K562 (cell line): ENCODE data around the gene USP12. TPM values are rescaled to one million over a fixed set of nuclear protein-coding genes. Genes with fewer than 3 reads are reported as not detected.

Source experiments
- ARID1B ChIP-seq: fragments of 450-650 bp; IDR thresholded peaks from 2 replicates; pipeline ENCODE4 v1.6.1; 2016; ENCODE audit warnings: antibody characterized with exemption, mild to moderate bottlenecking, inconsistent platforms
- ARID2 ChIP-seq: fragments of 450-650 bp; IDR thresholded peaks from 2 replicates; pipeline ENCODE4 v1.6.1; 2017; ENCODE audit warnings: antibody characterized with exemption, mild to moderate bottlenecking
- CXXC5 ChIP-seq: fragments of 250-450 bp; sonication (Bioruptor Pico); IDR thresholded peaks from 2 replicates; pipeline ENCODE4 v1.8.0; 2022; ENCODE audit warnings: inconsistent platforms, mild to moderate bottlenecking, moderate library complexity
- EWSR1 ChIP-seq: fragments of 450-650 bp; IDR thresholded peaks from 2 replicates; pipeline ENCODE4 v1.6.1; 2018; ENCODE audit warnings: borderline replicate concordance, mild to moderate bottlenecking, low read depth, moderate library complexity; ENCODE audit not compliant: partially characterized antibody
- GABPA ChIP-seq: fragments of 200-800 bp; sonication (Bioruptor generic); conservative IDR thresholded peaks from 2 replicates; pipeline ENCODE4 v1.6.1; 2016; ENCODE audit warnings: low read depth, missing genetic modification characterization, missing compliant biosample characterization
- HDAC2 ChIP-seq: fragments of 450-650 bp; IDR thresholded peaks from 2 replicates; pipeline ENCODE4 v1.6.1; 2016; ENCODE audit warnings: mild to moderate bottlenecking
- KDM2B ChIP-seq: fragments of 250-450 bp; sonication (Bioruptor Pico); IDR thresholded peaks from 2 replicates; pipeline ENCODE4 v1.8.0; 2021; ENCODE audit warnings: mild to moderate bottlenecking, moderate library complexity
- KHSRP ChIP-seq: fragments of 450-650 bp; IDR thresholded peaks from 2 replicates; pipeline ENCODE4 v1.6.1; 2017
- KLF13 ChIP-seq: fragments of 450-650 bp; IDR thresholded peaks from 2 replicates; pipeline ENCODE4 v1.6.1; 2016; ENCODE audit warnings: missing genetic modification characterization, low read depth, mild to moderate bottlenecking, missing compliant biosample characterization, moderate library complexity, borderline replicate concordance
- LCOR ChIP-seq: sonication (generic); formaldehyde crosslinking; IDR thresholded peaks from 2 replicates; pipeline ENCODE4 v1.8.0; 2022; ENCODE audit warnings: mild to moderate bottlenecking, missing genetic modification reagents
- MAFG ChIP-seq: fragments of 450-650 bp; conservative IDR thresholded peaks from 2 replicates; pipeline ENCODE4 v1.6.1; 2016; ENCODE audit warnings: missing genetic modification characterization, missing compliant biosample characterization
- MAZ ChIP-seq, 2 experiments: fragments of 450-650 bp in 1 of 2; sonication (generic) in 1 of 2; formaldehyde crosslinking; IDR thresholded peaks in 1 of 2; conservative IDR thresholded peaks in 1 of 2; 2 replicates each; pipeline versions ENCODE4 v1.4.0 to v1.5.0; 2020; ENCODE audit warnings: mild to moderate bottlenecking in 1 of 2, missing genetic modification reagents in 1 of 2
- MEIS2 ChIP-seq: fragments of 450-650 bp; IDR thresholded peaks from 2 replicates; pipeline ENCODE4 v1.6.1; 2014; ENCODE audit warnings: mild to moderate bottlenecking; ENCODE audit not compliant: partially characterized antibody
- MTA1 ChIP-seq: fragments of 450-650 bp; IDR thresholded peaks from 2 replicates; pipeline ENCODE4 v1.6.1; 2017; ENCODE audit warnings: borderline replicate concordance
- NCOA2 ChIP-seq, 2 experiments: fragments of 450-650 bp; IDR thresholded peaks; 2 replicates each; pipeline ENCODE4 v1.6.1; 2018; ENCODE audit warnings: mild to moderate bottlenecking in 2 of 2, moderate library complexity in 1 of 2; ENCODE audit not compliant: partially characterized antibody in 2 of 2
- PHF21A ChIP-seq: fragments of 450-650 bp; IDR thresholded peaks from 2 replicates; pipeline ENCODE4 v1.6.1; 2017; ENCODE audit warnings: low read depth, borderline replicate concordance
- RBM15 ChIP-seq: fragments of 200-400 bp; formaldehyde crosslinking; IDR thresholded peaks from 2 replicates; pipeline ENCODE4 v1.6.1; 2018; ENCODE audit warnings: mild to moderate bottlenecking, low read length, moderate library complexity; ENCODE audit not compliant: insufficient read depth
- STAT5B ChIP-seq: fragments of 250-450 bp; sonication (Bioruptor Pico); IDR thresholded peaks from 2 replicates; pipeline ENCODE4 v1.8.0; 2021; ENCODE audit warnings: mild to moderate bottlenecking, inconsistent platforms
- TOE1 ChIP-seq, 2 experiments: fragments of 450-650 bp in 1 of 2; sonication (generic) in 1 of 2; formaldehyde crosslinking in 1 of 2; IDR thresholded peaks; 2 replicates each; pipeline versions ENCODE4 v1.7.1 to v1.8.0; 2016 to 2022; ENCODE audit warnings: borderline replicate concordance in 2 of 2, mild to moderate bottlenecking in 2 of 2, antibody characterized with exemption in 1 of 2, inconsistent platforms in 1 of 2, low read depth in 1 of 2, missing genetic modification reagents in 1 of 2, moderate library complexity in 1 of 2
- ZBTB34 ChIP-seq: fragments of 250-450 bp; sonication (Bioruptor Pico); IDR thresholded peaks from 2 replicates; pipeline ENCODE4 v1.8.0; 2021; ENCODE audit warnings: mild to moderate bottlenecking, moderate library complexity
- ZFP30 ChIP-seq: fragments of 250-450 bp; sonication (Bioruptor Pico); IDR thresholded peaks from 2 replicates; pipeline ENCODE4 v1.8.0; 2022; ENCODE audit warnings: moderate library complexity, mild to moderate bottlenecking, inconsistent platforms, borderline replicate concordance
- ZNF253 ChIP-seq: fragments of 250-450 bp; sonication (Bioruptor Pico); conservative IDR thresholded peaks from 2 replicates; pipeline ENCODE4 v1.6.1; 2021; ENCODE audit warnings: mild to moderate bottlenecking
- ZNF3 ChIP-seq: fragments of 250-450 bp; sonication (Bioruptor Pico); IDR thresholded peaks from 2 replicates; pipeline ENCODE4 v1.5.0; 2021; ENCODE audit warnings: mild to moderate bottlenecking, moderate library complexity
- ZNF324 ChIP-seq: fragments of 250-450 bp; sonication (Bioruptor Pico); IDR thresholded peaks from 2 replicates; pipeline ENCODE4 v1.4.0; 2020; ENCODE audit warnings: mild to moderate bottlenecking
- polyA plus RNA-seq, 8 experiments: library from polyadenylated mRNA; depleted of rRNA in 4 of 8; stranded (reverse) in 5 of 8; unstranded in 3 of 8; fragments of >200 nt; fragmentation: Nextera tagmentation in 2 of 8; fragmentation: Illumina TruSeq in 1 of 8; extraction: Ambion mirVana in 2 of 8; extraction: Trizol in 1 of 8; gene quantifications; 2 replicates each; pipeline versions ENCODE4 v1.2.1 to v1.2.3, GENCODE V29; 2011 to 2014; ENCODE audit warnings: inconsistent platforms in 1 of 8, missing spikeins in 1 of 8
- total RNA-seq, 7 experiments: library from RNA; depleted of rRNA in 6 of 7; stranded (reverse); fragments of >200 nt in 6 of 7; fragmentation: Illumina TruSeq in 2 of 7; extraction: Trizol in 2 of 7; gene quantifications; 2 replicates each; pipeline versions ENCODE4 v1.2.1 to v1.2.3, GENCODE V29; 2011 to 2021; ENCODE audit warnings: low replicate concordance in 1 of 7
- TF ChIP-seq, protein P1 (sequence below): fragments of 250-450 bp; sonication (Bioruptor Pico); IDR thresholded peaks from 2 replicates; pipeline ENCODE4 v1.5.0; 2021; ENCODE audit warnings: mild to moderate bottlenecking, moderate library complexity

USP12 gene
- total and polyA plus RNA-seq, 9 of the 15 experiments (the other 6 are each of a cell fraction or from before 2014, with no cell fraction given): 1.8 to 20.5 (median 13.3) TPM

DNA sequence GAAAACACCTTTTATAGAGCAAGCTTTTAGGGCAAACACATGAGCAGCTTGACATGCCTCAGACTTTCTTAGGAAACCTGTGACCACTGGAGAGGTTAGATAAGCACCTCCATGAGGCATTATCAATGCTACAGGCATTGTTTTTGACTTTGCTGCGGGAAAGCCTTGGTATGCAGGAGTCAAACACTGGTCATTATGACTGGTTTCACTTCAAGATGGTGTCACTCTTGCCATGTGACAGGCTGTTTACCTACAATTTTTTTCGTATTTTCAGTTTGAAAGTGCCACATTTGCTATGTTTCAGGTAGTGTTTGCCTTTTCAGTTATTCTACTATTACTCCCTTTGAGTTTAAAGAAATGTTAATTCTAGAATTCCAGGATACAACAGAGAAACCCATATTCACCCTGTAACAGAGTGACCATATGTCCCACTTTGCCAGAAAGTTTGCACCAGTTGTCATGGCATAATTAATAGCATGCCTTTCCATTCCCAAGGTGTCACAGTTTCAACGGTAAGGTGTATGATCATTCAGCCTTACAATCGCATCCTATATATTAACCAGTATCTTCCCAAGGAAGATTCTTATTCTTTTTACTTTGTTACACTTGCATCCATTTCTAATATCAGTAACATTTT is 33.0 kb downstream of the USP12 start (continued):
- peak in 1 of 2 experiments; percentile 96; a peak in 2 of 4 replicates for TF ChIP-seq MAZ (CRISPR knock-in tag; conservative IDR thresholded peaks at IDR 0.05 in 1 of 2, IDR thresholded peaks at IDR 0.05 in 1 of 2)
- TF ChIP-seq MTA1: peak; percentile 63
- peak; percentile 87 for TF ChIP-seq ZNF324
- TF ChIP-seq ZFP30 (CRISPR knock-in tag): peak; percentile 67; the same call in 1 of the 2 replicates
- 0 out of 2 replicates have a peak, but pooled peaks have one; percentile 20 for TF ChIP-seq GABPA (tag)
- TF ChIP-seq ZNF3 (CRISPR knock-in tag): no peak
- no peak for TF ChIP-seq KHSRP
- TF ChIP-seq ZNF253 (CRISPR knock-in tag): no peak; the same call in 1 of the 2 replicates
- peak; percentile 98 for TF ChIP-seq KLF13 (tag)
- TF ChIP-seq MEIS2: no peak
- peak; percentile 96 for TF ChIP-seq ZBTB34 (CRISPR knock-in tag)
- peak; percentile 90 for TF ChIP-seq ARID1B
- TF ChIP-seq NCOA2 (IDR thresholded peaks at IDR 0.05; ENCODE audit: partially characterized antibody in 2 of 2): no peak
- TF ChIP-seq TOE1 (IDR thresholded peaks at IDR 0.05; ENCODE audit: borderline replicate concordance): no peak
- TF ChIP-seq TOE1 (CRISPR knock-in tag; IDR thresholded peaks at IDR 0.05; ENCODE audit: borderline replicate concordance, low read depth): no peak
- TF ChIP-seq MAFG: peak; percentile 68
- peak; percentile 92 for TF ChIP-seq STAT5B
- peak; percentile 56 for TF ChIP-seq HDAC2
- TF ChIP-seq CXXC5 (CRISPR knock-in tag): peak; percentile 99
- no peak for TF ChIP-seq PHF21A
- TF ChIP-seq RBM15: no peak
- TF ChIP-seq EWSR1: no peak
- TF ChIP-seq ARID2: no peak
- TF ChIP-seq KDM2B (CRISPR knock-in tag): peak; percentile 99
- no peak for TF ChIP-seq LCOR (CRISPR knock-in tag)
- TF ChIP-seq, protein P1, sequence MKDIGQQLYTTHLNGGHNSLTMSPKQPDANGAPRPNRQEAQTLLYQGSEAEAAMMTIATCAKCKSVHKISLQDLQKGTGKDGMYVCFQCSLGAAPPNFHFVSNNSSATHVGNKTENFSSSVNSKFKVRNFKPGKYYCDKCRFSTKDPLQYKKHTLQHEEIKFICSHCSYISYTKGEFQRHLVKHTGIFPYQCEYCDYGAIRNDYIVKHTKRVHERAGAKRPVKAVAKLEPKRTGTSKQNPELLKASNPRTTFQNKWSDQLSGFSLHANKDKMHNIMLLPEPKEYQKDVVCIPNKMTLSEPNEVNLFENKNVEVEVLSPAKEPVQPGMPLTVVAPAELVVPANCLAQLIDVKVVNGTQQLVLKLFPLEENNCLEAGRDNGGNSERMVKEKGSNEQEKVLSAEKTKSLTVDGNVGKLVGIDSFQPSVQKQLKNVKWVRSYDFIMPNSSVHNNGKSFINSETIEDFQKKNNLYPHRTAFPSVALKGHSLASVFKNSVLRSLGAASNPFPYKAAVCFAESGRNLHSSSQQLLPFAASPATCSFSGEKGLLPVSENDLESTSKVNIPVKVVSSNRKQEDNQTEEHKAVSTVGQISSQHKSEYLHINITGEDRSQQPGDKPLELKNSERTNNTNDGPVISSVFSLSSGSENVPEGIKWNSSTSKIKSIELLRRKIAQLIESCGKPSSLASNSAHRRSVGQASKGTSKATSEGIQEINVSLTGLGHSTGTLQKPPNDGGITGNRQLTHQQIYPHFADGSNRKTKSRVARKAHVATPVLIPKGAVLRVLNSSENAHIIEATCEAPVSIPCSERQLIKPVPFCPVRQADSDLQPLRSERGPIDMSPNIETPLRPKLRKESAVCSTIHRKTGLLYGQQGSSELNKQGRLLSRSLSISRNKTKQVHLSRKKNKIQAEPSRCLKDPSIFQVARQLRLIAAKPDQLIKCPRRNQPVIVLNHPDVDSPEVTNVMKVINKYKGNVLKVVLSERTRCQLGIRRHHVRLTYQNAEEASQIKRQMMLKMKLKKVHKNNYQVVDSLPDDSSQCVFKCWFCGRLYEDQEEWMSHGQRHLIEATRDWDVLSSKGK: no peak
